ENCODE data around the gene OR10A2. TPM values are rescaled to one million over a fixed set of nuclear protein-coding genes. Genes with fewer than 3 reads are reported as not detected.

The OR10A2 gene
- polyA plus RNA-seq, 1 of the 3 experiments (the other 2 are of a cell fraction) = not detected

- no peak for TF ChIP-seq GATA2 (CRISPR knock-in tag; IDR thresholded peaks at IDR 0.05)
- TF ChIP-seq USF2 (IDR thresholded peaks at IDR 0.05; ENCODE audit: borderline replicate concordance, low read depth, low read length) = no peak
- no peak for TF ChIP-seq USF1 (IDR thresholded peaks at IDR 0.05; ENCODE audit: borderline replicate concordance, low read depth)
- TF ChIP-seq CTCF (IDR thresholded peaks at IDR 0.05) = no peak
- no peak for TF ChIP-seq TCF12 (IDR thresholded peaks at IDR 0.05)
- no peak for TF ChIP-seq YY1 (IDR thresholded peaks at IDR 0.05; ENCODE audit: low read depth)
Observed at GRCh38 chr11:6828103-6828502, 34.8 kb upstream of the OR10A2 start (continued).

GRCh38 chr11:6833356-6833755 is 29.5 kb upstream of the OR10A2 start:
- 6% methylated on average over 6 of the region's 6 CpGs for WGBS (ENCODE audit: low lambda C conversion rate)
- Histone ChIP-seq H3K4me2 (no peak overlapping the region), H3K4me3 (ENCODE audit: low read depth in 2 of 2, low read length in 1 of 2) (no peak overlapping the region), H3K27me3 (ENCODE audit: insufficient read depth) (no peaks in the 10 kb centered on the region), H2AFZ (ENCODE audit: low read depth) (no peak overlapping the region), H4K20me1 (ENCODE audit: insufficient read depth) (no peaks in the 10 kb centered on the region), H3K9me3 (no peaks in the 10 kb centered on the region), H3K36me3 (replicated peaks in 1 of 2; ENCODE audit: control insufficient read depth in 1 of 2, insufficient read depth in 2 of 2, low read length in 1 of 2) (no peaks in the 10 kb centered on the region), H3K9me2 (no peaks in the 10 kb centered on the region), H3K27ac (ENCODE audit: low read depth in 2 of 2, low read length in 1 of 2) (no peak overlapping the region), H3F3A (replicated peaks; ENCODE audit: insufficient read depth) (no peaks in the 10 kb centered on the region), H3K9ac (no peak overlapping the region), H3K79me2 (ENCODE audit: insufficient read depth) (no peaks in the 10 kb centered on the region), H3K4me1 (ENCODE audit: control insufficient read depth in 1 of 2, insufficient read depth in 2 of 2, low read depth in 1 of 2, low read length in 1 of 2) (no peaks in the 10 kb centered on the region)
- POLR2A ChIA-PET = no interaction called here
- TF ChIP-seq REST (IDR thresholded peaks at IDR 0.05; ENCODE audit: low read depth, low read length) = no peak
- no peak for TF ChIP-seq FOSL2 (IDR thresholded peaks at IDR 0.05; ENCODE audit: borderline replicate concordance, low read depth)
- no peak for TF ChIP-seq TEAD4 (IDR thresholded peaks at IDR 0.05; ENCODE audit: borderline replicate concordance, insufficient read depth)
- TF ChIP-seq MEF2A (IDR thresholded peaks at IDR 0.05; ENCODE audit: borderline replicate concordance, low read depth) = no peak
- no peak for TF ChIP-seq SMC3 (IDR thresholded peaks at IDR 0.05; ENCODE audit: low read depth, low read length)
- no peak for TF ChIP-seq CHD2 (IDR thresholded peaks at IDR 0.05; ENCODE audit: low read length, partially characterized antibody)
- TF ChIP-seq TCF12 (IDR thresholded peaks at IDR 0.05) = no peak
- TF ChIP-seq POLR2AphosphoS5 (IDR thresholded peaks at IDR 0.05; ENCODE audit: low read depth, low read length) = no peak
- TF ChIP-seq GATA2 (CRISPR knock-in tag; IDR thresholded peaks at IDR 0.05) = no peak
- no peak for TF ChIP-seq NRF1 (IDR thresholded peaks at IDR 0.05; ENCODE audit: low read depth, low read length)
- TF ChIP-seq PBX3 (IDR thresholded peaks at IDR 0.05) = no peak
- TF ChIP-seq CTCF (IDR thresholded peaks at IDR 0.05) = no peak
- no peak for TF ChIP-seq MXI1 (IDR thresholded peaks at IDR 0.05; ENCODE audit: low read depth, low read length)
- TF ChIP-seq USF2 (IDR thresholded peaks at IDR 0.05; ENCODE audit: borderline replicate concordance, low read depth, low read length) = no peak
- no peak for TF ChIP-seq GABPA (IDR thresholded peaks at IDR 0.05; ENCODE audit: low read depth)
- TF ChIP-seq FOXJ3 (CRISPR knock-in tag; IDR thresholded peaks at IDR 0.05) = no peak
- no peak for TF ChIP-seq NFIC (IDR thresholded peaks at IDR 0.05; ENCODE audit: borderline replicate concordance)
- no peak for TF ChIP-seq EZH2phosphoT487 (IDR thresholded peaks at IDR 0.05; ENCODE audit: borderline replicate concordance, low read depth)
- no peak for DNase-seq
- CTCF ChIA-PET = interaction anchor here (1.1 to 2.6 kb wide), 3 partner anchors 9 to 76 kb away, joined by 3 to 10 read pairs (median 3); no protein-coding TSS in a partner anchor

Data from SK-N-SH (cell line).